Activated CD4-positive, alpha-beta T cell treated with anti-CD3 and anti-CD28 coated beads, Interleukin-2, amount 10 ng/mL, durations not matched to agents 24 days and 14 days (primary cell): Measurements from ENCODE around the gene SLC25A13. TPM values are rescaled to one million over a fixed set of nuclear protein-coding genes. Genes with fewer than 3 reads are reported as not detected.
"Not testable (repeated sequence)": the region's sequence is repeated elsewhere in the genome, so short reads cannot be mapped to it uniquely, and the experiment has no call there.

ENCODE experiments used
- DNase-seq: peaks from one replicate; pipeline ENCODE4 v3.0.0; 2022
- H3K27ac Mint-ChIP-seq: one replicate; pipeline ENCODE4 v1.8.0; 2022; ENCODE audit warnings: mild to moderate bottlenecking, mixed read lengths
- H3K27me3 Mint-ChIP-seq: one replicate; pipeline ENCODE4 v1.8.0; 2022; ENCODE audit warnings: mixed read lengths
- H3K36me3 Mint-ChIP-seq: one replicate; pipeline ENCODE4 v1.8.0; 2022; ENCODE audit warnings: low read depth, mild to moderate bottlenecking, mixed read lengths
- H3K4me1 Mint-ChIP-seq: one replicate; pipeline ENCODE4 v1.8.0; 2021; ENCODE audit warnings: mixed read lengths
- H3K4me3 Mint-ChIP-seq: one replicate; pipeline ENCODE4 v1.8.0; 2022; ENCODE audit warnings: mild to moderate bottlenecking, moderate library complexity, mixed read lengths
- H3K9me3 Mint-ChIP-seq: one replicate; pipeline ENCODE4 v1.8.0; 2021; ENCODE audit warnings: mixed read lengths
- intact Hi-C: fragments of 100-400 bp; cut with micrococcal nuclease; formaldehyde crosslinking; loops from one replicate; pipeline ENCODE4 v1.15.1; 2023
- total RNA-seq: library from RNA; stranded (reverse); gene quantifications from 2 replicates; pipeline ENCODE4 v1.2.3, GENCODE V29; 2022

Gene SLC25A13
- 25.8 and 26.3 TPM in 2 replicates for total RNA-seq

- intact Hi-C loops = loop anchor here (1.0 to 5.0 kb wide), 7 partner anchors 173 to 1650 kb away; partner anchors contain the start of genes SDHAF3 and SEM1
- peaks cover 3% of the 10 kb centered on the region for H3K27me3 Mint-ChIP-seq
- H3K4me1 Mint-ChIP-seq = peaks cover 42% of the 10 kb centered on the region
- H3K36me3 Mint-ChIP-seq = peaks cover 1% of the 10 kb centered on the region
- peak within 1 kb of the TSS; percentile 98 for H3K27ac Mint-ChIP-seq
- DNase-seq = peak; percentile 90
- H3K4me3 Mint-ChIP-seq = peak within 1 kb of the TSS; percentile 94
- peaks cover 5% of the 10 kb centered on the region for H3K9me3 Mint-ChIP-seq
Measured at GRCh38 chr7:96321658-96322372, at the start of gene SLC25A13. SLC25A13 (minus strand) TSS chr7:96322098; CDS start chr7:96321956, 142 bp downstream.

GRCh38 chr7:96365916-96366315 is 44.0 kb upstream of the SLC25A13 start:
- H3K9me3 Mint-ChIP-seq, H3K4me3 Mint-ChIP-seq, DNase-seq, H3K36me3 Mint-ChIP-seq, H3K4me1 Mint-ChIP-seq, H3K27ac Mint-ChIP-seq, intact Hi-C loops: not testable (repeated sequence)
- H3K27me3 Mint-ChIP-seq = peaks cover 14% of the 10 kb centered on the region

- Mint-ChIP-seq H3K4me1 (no peaks in the 10 kb centered on the region), H3K27ac (no peak overlapping the region), H3K9me3 (no peaks in the 10 kb centered on the region), H3K4me3 (no peak overlapping the region), H3K36me3 (no peaks in the 10 kb centered on the region), H3K27me3 (peaks cover 12% of the 10 kb centered on the region)
- intact Hi-C loops = no loop called here
- no peak for DNase-seq
Measured at GRCh38 chr7:96361116-96361857, 39.4 kb upstream of the SLC25A13 start.

GRCh38 chr7:96359876-96360275 is 38.0 kb upstream of the SLC25A13 start:
- Mint-ChIP-seq H3K9me3 (no peaks in the 10 kb centered on the region), H3K27ac (no peak overlapping the region), H3K27me3 (peaks cover 14% of the 10 kb centered on the region), H3K36me3 (no peaks in the 10 kb centered on the region), H3K4me3 (no peak overlapping the region), H3K4me1 (no peaks in the 10 kb centered on the region)
- no peak for DNase-seq
- intact Hi-C loops = no loop called here

- DNase-seq, H3K9me3 Mint-ChIP-seq, H3K4me1 Mint-ChIP-seq, H3K4me3 Mint-ChIP-seq, intact Hi-C loops, H3K27ac Mint-ChIP-seq, H3K36me3 Mint-ChIP-seq: not testable (repeated sequence)
- H3K27me3 Mint-ChIP-seq = peaks cover 10% of the 10 kb centered on the region
Measured at GRCh38 chr7:96358236-96358971, 36.5 kb upstream of the SLC25A13 start.

GRCh38 chr7:96355990-96356506 is 34.1 kb upstream of the SLC25A13 start:
- Mint-ChIP-seq H3K9me3 (no peaks in the 10 kb centered on the region), H3K27ac (no peak overlapping the region), H3K27me3 (peaks cover 10% of the 10 kb centered on the region), H3K4me3 (no peak overlapping the region), H3K36me3 (no peaks in the 10 kb centered on the region), H3K4me1 (no peaks in the 10 kb centered on the region)
- intact Hi-C loops = no loop called here
- DNase-seq = no peak

- no peak overlapping the region for H3K27ac Mint-ChIP-seq
- H3K4me3 Mint-ChIP-seq = no peak overlapping the region
- intact Hi-C loops = no loop called here
- no peak for DNase-seq
- H3K4me1 Mint-ChIP-seq = no peaks in the 10 kb centered on the region
- peaks cover 8% of the 10 kb centered on the region for H3K27me3 Mint-ChIP-seq
- H3K9me3 Mint-ChIP-seq = no peaks in the 10 kb centered on the region
- H3K36me3 Mint-ChIP-seq = no peaks in the 10 kb centered on the region
Measured at GRCh38 chr7:96354881-96355280, 33.0 kb upstream of the SLC25A13 start.

GRCh38 chr7:96349572-96349971 is 27.7 kb upstream of the SLC25A13 start:
- Mint-ChIP-seq H3K27me3 (peaks cover 7% of the 10 kb centered on the region), H3K27ac (no peak overlapping the region), H3K9me3 (no peaks in the 10 kb centered on the region), H3K4me3 (no peak overlapping the region), H3K36me3 (no peaks in the 10 kb centered on the region), H3K4me1 (no peaks in the 10 kb centered on the region)
- intact Hi-C loops = no loop called here
- no peak for DNase-seq

- no peak overlapping the region for H3K4me3 Mint-ChIP-seq
- H3K4me1 Mint-ChIP-seq = no peaks in the 10 kb centered on the region
- H3K27me3 Mint-ChIP-seq = peaks cover 11% of the 10 kb centered on the region
- H3K9me3 Mint-ChIP-seq = no peaks in the 10 kb centered on the region
- no peak for DNase-seq
- no peaks in the 10 kb centered on the region for H3K36me3 Mint-ChIP-seq
- intact Hi-C loops = no loop called here
- no peak overlapping the region for H3K27ac Mint-ChIP-seq
Measured at GRCh38 chr7:96347471-96347870, 25.6 kb upstream of the SLC25A13 start.

- no peak for DNase-seq
- H3K9me3 Mint-ChIP-seq = no peaks in the 10 kb centered on the region
- intact Hi-C loops = no loop called here
- H3K36me3 Mint-ChIP-seq = no peaks in the 10 kb centered on the region
- no peaks in the 10 kb centered on the region for H3K4me1 Mint-ChIP-seq
- H3K4me3 Mint-ChIP-seq = no peak overlapping the region
- H3K27me3 Mint-ChIP-seq = peaks cover 13% of the 10 kb centered on the region
- H3K27ac Mint-ChIP-seq = no peak overlapping the region
Measured at GRCh38 chr7:96346293-96346953, 24.5 kb upstream of the SLC25A13 start.

- Mint-ChIP-seq H3K36me3 (no peaks in the 10 kb centered on the region), H3K27me3 (peaks cover 21% of the 10 kb centered on the region)
Measured at GRCh38 chr7:96344236-96344635, 22.3 kb upstream of the SLC25A13 start.

GRCh38 chr7:96342049-96342448 is 20.2 kb upstream of the SLC25A13 start:
- intact Hi-C loops = no loop called here
- Mint-ChIP-seq H3K27ac (no peak overlapping the region), H3K4me3 (no peak overlapping the region), H3K27me3 (peaks cover 24% of the 10 kb centered on the region), H3K36me3 (no peaks in the 10 kb centered on the region), H3K9me3 (no peaks in the 10 kb centered on the region), H3K4me1 (no peaks in the 10 kb centered on the region)
- no peak for DNase-seq

More at GRCh38 chr7:96344236-96344635, 22.3 kb upstream of the SLC25A13 start:
- intact Hi-C loops = no loop called here
- Mint-ChIP-seq H3K9me3 (no peaks in the 10 kb centered on the region), H3K4me3 (no peak overlapping the region), H3K27ac (no peak overlapping the region), H3K4me1 (no peaks in the 10 kb centered on the region)
- DNase-seq = no peak

- H3K27me3 Mint-ChIP-seq = peaks cover 23% of the 10 kb centered on the region
- no peak overlapping the region for H3K4me3 Mint-ChIP-seq
- no peaks in the 10 kb centered on the region for H3K4me1 Mint-ChIP-seq
- H3K36me3 Mint-ChIP-seq = no peaks in the 10 kb centered on the region
- DNase-seq = no peak
- intact Hi-C loops = no loop called here
- H3K9me3 Mint-ChIP-seq = no peaks in the 10 kb centered on the region
- H3K27ac Mint-ChIP-seq = no peak overlapping the region
Measured at GRCh38 chr7:96337519-96337918, 15.6 kb upstream of the SLC25A13 start.
